SK-N-SH (cell line): Measurements from ENCODE around the gene PDZD2. TPM values are rescaled to one million over a fixed set of nuclear protein-coding genes. Genes with fewer than 3 reads are reported as not detected.

ENCODE experiments used
- CTCF ChIA-PET: fragments of 300-600, 350-600 bp; formaldehyde crosslinking; extraction: SDS; loops from one replicate; lab custom pipeline; 2021; lab: Yijun Ruan, JAX
- POLR2A ChIA-PET: fragments of 350-600 bp; sonication (Branson Sonifier 250); formaldehyde crosslinking; extraction: SDS; loops from one replicate; lab custom pipeline; 2020; ENCODE audit warnings: antibody characterized with exemption, inconsistent platforms; lab: Yijun Ruan, JAX
- DNase-seq: peaks from one replicate; pipeline ENCODE4 v3.0.0; 2012
- H2AFZ ChIP-seq: fragments of 200-600 bp; sonication (generic); 2 replicates; pipeline ENCODE4 v1.8.1; 2016; ENCODE audit warnings: antibody characterized with exemption, mild to moderate bottlenecking, low read depth
- H3F3A ChIP-seq: fragments of 200-600 bp; sonication (generic); replicated peaks from 2 replicates; pipeline ENCODE3; 2016; ENCODE audit warnings: antibody characterized with exemption, mild to moderate bottlenecking; ENCODE audit not compliant: insufficient read depth
- H3K27ac ChIP-seq, 2 experiments: fragments of 200-500 bp in 1 of 2; fragments of 200-600 bp in 1 of 2; sonication (Bioruptor generic) in 1 of 2; sonication (generic), shearing (Covaris generic) in 1 of 2; 2 replicates each; pipeline versions ENCODE4 v1.5.1 to v1.6.1; 2014 to 2016; ENCODE audit warnings: low read depth in 2 of 2, inconsistent platforms in 1 of 2, low read length in 1 of 2, mild to moderate bottlenecking in 1 of 2, mixed read lengths in 1 of 2
- H3K27me3 ChIP-seq: fragments of 200-600 bp; sonication (generic), shearing (Covaris generic); 2 replicates; pipeline ENCODE4 v1.6.1; 2016; ENCODE audit warnings: mixed run types; ENCODE audit not compliant: insufficient read depth
- H3K36me3 ChIP-seq, 2 experiments: fragments of 200-500 bp in 1 of 2; fragments of 200-600 bp in 1 of 2; sonication (Bioruptor generic) in 1 of 2; sonication (generic) in 1 of 2; replicated peaks in 1 of 2; 2 replicates each; pipeline versions ENCODE3 to v1.5.1; 2014 to 2016; ENCODE audit warnings: low read length in 1 of 2, mild to moderate bottlenecking in 1 of 2; ENCODE audit not compliant: insufficient read depth in 2 of 2, control insufficient read depth in 1 of 2
- H3K4me1 ChIP-seq, 2 experiments: fragments of 200-500 bp in 1 of 2; fragments of 200-600 bp in 1 of 2; sonication (Bioruptor generic) in 1 of 2; sonication (generic), shearing (Covaris generic) in 1 of 2; 2 replicates each; pipeline versions ENCODE4 v1.5.1 to v1.6.1; 2014 to 2016; ENCODE audit warnings: low read depth in 1 of 2, low read length in 1 of 2, mixed run types in 1 of 2; ENCODE audit not compliant: insufficient read depth in 2 of 2, control insufficient read depth in 1 of 2
- H3K4me2 ChIP-seq: fragments of 200-600 bp; sonication (generic), shearing (Covaris generic); 2 replicates; pipeline ENCODE4 v1.6.1; 2017; ENCODE audit warnings: mixed run types
- H3K4me3 ChIP-seq, 2 experiments: fragments of 200-500 bp in 1 of 2; fragments of 200-600 bp in 1 of 2; sonication (Bioruptor generic) in 1 of 2; sonication (generic), shearing (Covaris generic) in 1 of 2; 2 replicates each; pipeline versions ENCODE4 v1.5.1 to v1.8.1; 2014 to 2016; ENCODE audit warnings: low read depth in 2 of 2, inconsistent platforms in 1 of 2, low read length in 1 of 2, mild to moderate bottlenecking in 1 of 2, mixed read lengths in 1 of 2, moderate library complexity in 1 of 2
- H3K79me2 ChIP-seq: fragments of 200-600 bp; sonication (generic); 2 replicates; pipeline ENCODE4 v1.8.1; 2017; ENCODE audit warnings: mild to moderate bottlenecking; ENCODE audit not compliant: insufficient read depth
- H3K9ac ChIP-seq: fragments of 200-600 bp; sonication (generic); 2 replicates; pipeline ENCODE4 v1.6.1; 2017; ENCODE audit warnings: mixed run types
- H3K9me2 ChIP-seq: fragments of 200-600 bp; sonication (generic); 2 replicates; pipeline ENCODE4 v1.6.1; 2017; ENCODE audit warnings: mixed run types
- H3K9me3 ChIP-seq: fragments of 200-600 bp; sonication (generic); 2 replicates; pipeline ENCODE4 v1.6.1; 2017; ENCODE audit warnings: mixed run types, mild to moderate bottlenecking, moderate library complexity
- H4K20me1 ChIP-seq: fragments of 200-600 bp; sonication (generic); 2 replicates; pipeline ENCODE4 v1.6.1; 2017; ENCODE audit warnings: mild to moderate bottlenecking, mixed run types; ENCODE audit not compliant: insufficient read depth
- EZH2phosphoT487 ChIP-seq: fragments of 200-600 bp; sonication (generic); IDR thresholded peaks from 2 replicates; pipeline ENCODE4 v1.6.1; 2017; ENCODE audit warnings: low read depth, mixed run types, mild to moderate bottlenecking, antibody characterized with exemption, moderate library complexity, borderline replicate concordance
- FOSL2 ChIP-seq: IDR thresholded peaks from 2 replicates; pipeline ENCODE4 v1.4.0; 2012; ENCODE audit warnings: low read depth, mild to moderate bottlenecking, moderate library complexity, borderline replicate concordance
- GABPA ChIP-seq: IDR thresholded peaks from 2 replicates; pipeline ENCODE4 v1.4.0; 2012; ENCODE audit warnings: low read depth, mild to moderate bottlenecking
- GATA2 ChIP-seq: sonication (generic); formaldehyde crosslinking; IDR thresholded peaks from 2 replicates; pipeline ENCODE4 v1.5.0; 2020; ENCODE audit warnings: mild to moderate bottlenecking, missing genetic modification reagents
- MXI1 ChIP-seq: IDR thresholded peaks from 2 replicates; pipeline ENCODE4 v1.6.1; 2012; ENCODE audit warnings: mild to moderate bottlenecking, low read depth, low read length, improper control_type of control experiment
- NFIC ChIP-seq: IDR thresholded peaks from 2 replicates; pipeline ENCODE4 v1.4.0; 2012; ENCODE audit warnings: borderline replicate concordance
- NRF1 ChIP-seq: IDR thresholded peaks from 2 replicates; pipeline ENCODE4 v1.6.1; 2012; ENCODE audit warnings: low read depth, mild to moderate bottlenecking, low read length
- RAD21 ChIP-seq: IDR thresholded peaks from 2 replicates; pipeline ENCODE4 v1.6.1; 2012; ENCODE audit warnings: mild to moderate bottlenecking, low read length
- SIN3A ChIP-seq: IDR thresholded peaks from 2 replicates; pipeline ENCODE4 v1.6.1; 2012; ENCODE audit warnings: low read depth, mild to moderate bottlenecking, low read length, moderate library complexity, borderline replicate concordance
- TEAD4 ChIP-seq: IDR thresholded peaks from 2 replicates; pipeline ENCODE4 v1.4.0; 2012; ENCODE audit warnings: mild to moderate bottlenecking, borderline replicate concordance; ENCODE audit not compliant: insufficient read depth
- WGBS: methylation state at CpG from one replicate; pipeline ENCODE4 v1.1.6; 2017; ENCODE audit warnings: low lambda C conversion rate; 5-methylcytosine and 5-hydroxymethylcytosine counted together
- polyA plus RNA-seq, 3 experiments: library from polyadenylated mRNA; depleted of rRNA; stranded (reverse); fragments of >200 nt; gene quantifications; 2 replicates each; pipeline ENCODE4 v1.2.3, GENCODE V29; 2012
- TF ChIP-seq, protein P1 (sequence below): IDR thresholded peaks from 2 replicates; pipeline ENCODE4 v1.4.0; 2012; ENCODE audit warnings: low read depth, borderline replicate concordance
- TF ChIP-seq, protein P2 (sequence below): IDR thresholded peaks from 2 replicates; pipeline ENCODE4 v1.6.1; 2012; ENCODE audit warnings: mild to moderate bottlenecking, low read depth, low read length, moderate library complexity
- TF ChIP-seq, protein P3 (sequence below): fragments of 150-350 bp; IDR thresholded peaks from 2 replicates; pipeline ENCODE4 v1.6.1; 2016; ENCODE audit warnings: mild to moderate bottlenecking, low read depth, low read length
- TF ChIP-seq, protein P4 (sequence below): fragments of 200-600 bp; sonication (generic); IDR thresholded peaks from 2 replicates; pipeline ENCODE4 v1.6.1; 2017; ENCODE audit warnings: antibody characterized with exemption, mild to moderate bottlenecking, moderate library complexity

Gene PDZD2
- polyA plus RNA-seq, 1 of the 3 experiments (the other 2 are of a cell fraction): 0.13 TPM

DNA sequence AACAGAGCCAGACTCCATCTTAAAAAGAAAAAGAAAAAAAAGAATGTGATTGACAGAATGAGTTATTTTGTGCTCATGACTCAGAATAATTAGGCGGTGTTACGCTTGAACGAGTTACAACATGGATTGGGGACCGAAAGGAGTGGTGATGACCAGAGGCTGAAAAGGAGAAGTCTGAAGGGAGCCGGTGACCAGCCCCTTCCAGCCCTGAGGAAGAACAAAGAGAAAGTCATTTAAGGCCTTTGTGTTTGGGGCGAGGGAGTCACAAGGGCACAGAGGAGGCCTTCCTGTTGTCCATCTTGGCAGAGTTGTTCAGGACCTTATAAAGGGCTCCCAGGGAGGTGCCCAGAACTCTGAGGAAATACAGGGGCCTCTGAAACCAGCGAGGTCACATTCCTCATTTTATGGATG, 403.6 kb downstream of the PDZD2 start:
- Histone ChIP-seq H3K27me3 (no peaks in the 10 kb centered on the region; the same call in 1 of the 2 replicates), H2AFZ (no peak overlapping the region), H3K4me3 (no peak overlapping the region), H3K27ac (no peak overlapping the region), H4K20me1 (no peaks in the 10 kb centered on the region; the same call in 1 of the 2 replicates), H3K79me2 (no peaks in the 10 kb centered on the region), H3F3A (peaks cover 15% of the 10 kb centered on the region), H3K9me3 (no peaks in the 10 kb centered on the region), H3K9ac (no peak overlapping the region), H3K4me1 (no peaks in the 10 kb centered on the region; a peak in 1 of 4 replicates), H3K36me3 (no peaks in the 10 kb centered on the region), H3K4me2 (no peak overlapping the region), H3K9me2 (no peaks in the 10 kb centered on the region)
- TF ChIP-seq, protein P1, sequence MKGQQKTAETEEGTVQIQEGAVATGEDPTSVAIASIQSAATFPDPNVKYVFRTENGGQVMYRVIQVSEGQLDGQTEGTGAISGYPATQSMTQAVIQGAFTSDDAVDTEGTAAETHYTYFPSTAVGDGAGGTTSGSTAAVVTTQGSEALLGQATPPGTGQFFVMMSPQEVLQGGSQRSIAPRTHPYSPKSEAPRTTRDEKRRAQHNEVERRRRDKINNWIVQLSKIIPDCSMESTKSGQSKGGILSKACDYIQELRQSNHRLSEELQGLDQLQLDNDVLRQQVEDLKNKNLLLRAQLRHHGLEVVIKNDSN: no peak
- TF ChIP-seq, protein P2, sequence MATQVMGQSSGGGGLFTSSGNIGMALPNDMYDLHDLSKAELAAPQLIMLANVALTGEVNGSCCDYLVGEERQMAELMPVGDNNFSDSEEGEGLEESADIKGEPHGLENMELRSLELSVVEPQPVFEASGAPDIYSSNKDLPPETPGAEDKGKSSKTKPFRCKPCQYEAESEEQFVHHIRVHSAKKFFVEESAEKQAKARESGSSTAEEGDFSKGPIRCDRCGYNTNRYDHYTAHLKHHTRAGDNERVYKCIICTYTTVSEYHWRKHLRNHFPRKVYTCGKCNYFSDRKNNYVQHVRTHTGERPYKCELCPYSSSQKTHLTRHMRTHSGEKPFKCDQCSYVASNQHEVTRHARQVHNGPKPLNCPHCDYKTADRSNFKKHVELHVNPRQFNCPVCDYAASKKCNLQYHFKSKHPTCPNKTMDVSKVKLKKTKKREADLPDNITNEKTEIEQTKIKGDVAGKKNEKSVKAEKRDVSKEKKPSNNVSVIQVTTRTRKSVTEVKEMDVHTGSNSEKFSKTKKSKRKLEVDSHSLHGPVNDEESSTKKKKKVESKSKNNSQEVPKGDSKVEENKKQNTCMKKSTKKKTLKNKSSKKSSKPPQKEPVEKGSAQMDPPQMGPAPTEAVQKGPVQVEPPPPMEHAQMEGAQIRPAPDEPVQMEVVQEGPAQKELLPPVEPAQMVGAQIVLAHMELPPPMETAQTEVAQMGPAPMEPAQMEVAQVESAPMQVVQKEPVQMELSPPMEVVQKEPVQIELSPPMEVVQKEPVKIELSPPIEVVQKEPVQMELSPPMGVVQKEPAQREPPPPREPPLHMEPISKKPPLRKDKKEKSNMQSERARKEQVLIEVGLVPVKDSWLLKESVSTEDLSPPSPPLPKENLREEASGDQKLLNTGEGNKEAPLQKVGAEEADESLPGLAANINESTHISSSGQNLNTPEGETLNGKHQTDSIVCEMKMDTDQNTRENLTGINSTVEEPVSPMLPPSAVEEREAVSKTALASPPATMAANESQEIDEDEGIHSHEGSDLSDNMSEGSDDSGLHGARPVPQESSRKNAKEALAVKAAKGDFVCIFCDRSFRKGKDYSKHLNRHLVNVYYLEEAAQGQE: no peak
- TF ChIP-seq, protein P3, sequence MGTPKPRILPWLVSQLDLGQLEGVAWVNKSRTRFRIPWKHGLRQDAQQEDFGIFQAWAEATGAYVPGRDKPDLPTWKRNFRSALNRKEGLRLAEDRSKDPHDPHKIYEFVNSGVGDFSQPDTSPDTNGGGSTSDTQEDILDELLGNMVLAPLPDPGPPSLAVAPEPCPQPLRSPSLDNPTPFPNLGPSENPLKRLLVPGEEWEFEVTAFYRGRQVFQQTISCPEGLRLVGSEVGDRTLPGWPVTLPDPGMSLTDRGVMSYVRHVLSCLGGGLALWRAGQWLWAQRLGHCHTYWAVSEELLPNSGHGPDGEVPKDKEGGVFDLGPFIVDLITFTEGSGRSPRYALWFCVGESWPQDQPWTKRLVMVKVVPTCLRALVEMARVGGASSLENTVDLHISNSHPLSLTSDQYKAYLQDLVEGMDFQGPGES: no peak
- TF ChIP-seq RAD21: no peak
- ChIA-PET CTCF (interaction anchor here (0.6 kb wide), 1 partner anchor 349 kb away, joined by 3 read pairs; no protein-coding TSS in a partner anchor), POLR2A (interaction anchor here (0.6 kb wide), 1 partner anchor 112 kb away, joined by 3 read pairs; no protein-coding TSS in a partner anchor)
- DNase-seq: no peak
- 67% methylated on average over 7 of the region's 7 CpGs for WGBS

DNA sequence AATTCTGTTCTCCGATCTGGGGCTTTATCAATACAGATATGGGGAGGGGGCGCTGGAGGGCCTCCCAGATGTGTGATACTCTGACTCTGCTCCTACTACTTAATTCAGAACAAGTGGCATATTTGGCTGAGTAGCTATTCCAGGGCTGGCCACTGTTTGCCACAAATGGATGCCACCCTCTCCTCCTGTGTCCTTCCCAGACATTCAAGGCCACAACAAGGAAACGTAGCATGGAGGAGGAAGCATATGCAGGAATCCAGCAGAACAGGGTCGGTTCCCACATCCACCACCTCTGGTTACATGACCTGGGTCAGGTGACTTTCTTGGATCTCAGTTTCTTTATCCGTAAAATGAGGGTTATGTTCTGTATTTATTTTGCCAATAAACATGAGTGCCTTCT, 404.2 kb downstream of the PDZD2 start:
- no peak overlapping the region for H3K9ac ChIP-seq
- H3K4me3 ChIP-seq: no peak overlapping the region
- H3F3A ChIP-seq: peaks cover 15% of the 10 kb centered on the region
- no peak overlapping the region for H2AFZ ChIP-seq
- no peaks in the 10 kb centered on the region for H3K36me3 ChIP-seq
- H3K27ac ChIP-seq: no peak overlapping the region
- no peaks in the 10 kb centered on the region for H3K79me2 ChIP-seq
- H3K9me2 ChIP-seq: no peaks in the 10 kb centered on the region
- no peak overlapping the region for H3K4me2 ChIP-seq
- POLR2A ChIA-PET: no interaction called here
- peaks cover under 1% of the 10 kb centered on the region; the same call in 1 of the 2 replicates for H3K27me3 ChIP-seq
- no peaks in the 10 kb centered on the region for H3K9me3 ChIP-seq
- no peak for DNase-seq
- 75% methylated on average over 5 of the region's 5 CpGs for WGBS
- no peaks in the 10 kb centered on the region; a peak in 1 of 4 replicates for H3K4me1 ChIP-seq
- no peaks in the 10 kb centered on the region; the same call in 1 of the 2 replicates for H4K20me1 ChIP-seq
- CTCF ChIA-PET: no interaction called here
- TF ChIP-seq FOSL2 (no peak), EZH2phosphoT487 (no peak), NFIC (no peak), SIN3A (no peak), GATA2 (CRISPR knock-in tag) (no peak), TEAD4 (no peak), RAD21 (no peak), MXI1 (no peak), NRF1 (no peak), GABPA (no peak)
- TF ChIP-seq, protein P4, sequence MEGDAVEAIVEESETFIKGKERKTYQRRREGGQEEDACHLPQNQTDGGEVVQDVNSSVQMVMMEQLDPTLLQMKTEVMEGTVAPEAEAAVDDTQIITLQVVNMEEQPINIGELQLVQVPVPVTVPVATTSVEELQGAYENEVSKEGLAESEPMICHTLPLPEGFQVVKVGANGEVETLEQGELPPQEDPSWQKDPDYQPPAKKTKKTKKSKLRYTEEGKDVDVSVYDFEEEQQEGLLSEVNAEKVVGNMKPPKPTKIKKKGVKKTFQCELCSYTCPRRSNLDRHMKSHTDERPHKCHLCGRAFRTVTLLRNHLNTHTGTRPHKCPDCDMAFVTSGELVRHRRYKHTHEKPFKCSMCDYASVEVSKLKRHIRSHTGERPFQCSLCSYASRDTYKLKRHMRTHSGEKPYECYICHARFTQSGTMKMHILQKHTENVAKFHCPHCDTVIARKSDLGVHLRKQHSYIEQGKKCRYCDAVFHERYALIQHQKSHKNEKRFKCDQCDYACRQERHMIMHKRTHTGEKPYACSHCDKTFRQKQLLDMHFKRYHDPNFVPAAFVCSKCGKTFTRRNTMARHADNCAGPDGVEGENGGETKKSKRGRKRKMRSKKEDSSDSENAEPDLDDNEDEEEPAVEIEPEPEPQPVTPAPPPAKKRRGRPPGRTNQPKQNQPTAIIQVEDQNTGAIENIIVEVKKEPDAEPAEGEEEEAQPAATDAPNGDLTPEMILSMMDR: no peak
- TF ChIP-seq, protein P3: no peak
- TF ChIP-seq, protein P1: no peak
